Testis (tissue), 2 donors: Measurements from ENCODE around the gene CACNA1C.

ENCODE experiments used
- CTCF ChIP-seq, 3 experiments: fragments of 450-650 bp in 2 of 3; fragments of 200-600 bp in 1 of 3; sonication (generic) in 1 of 3; IDR thresholded peaks; one replicate each; pipeline ENCODE4 v1.5.1; 2016 to 2019; ENCODE audit warnings: antibody characterized with exemption in 3 of 3, mild to moderate bottlenecking in 2 of 3, moderate library complexity in 1 of 3
- POLR2A ChIP-seq: fragments of 450-650 bp; IDR thresholded peaks from one replicate; pipeline ENCODE4 v1.6.1; 2017; ENCODE audit warnings: antibody characterized with exemption, mild to moderate bottlenecking, moderate library complexity

- no peak for TF ChIP-seq CTCF (IDR thresholded peaks at IDR 0.05)
- no peak for TF ChIP-seq POLR2A
Measured at GRCh38 chr12:2323532-2324255, 270.9 kb downstream of the CACNA1C start.
